HK-2 (cell line): Measurements from ENCODE around the gene GAS6.
"Not testable (repeated sequence)": the region's sequence is repeated elsewhere in the genome, so short reads cannot be mapped to it uniquely, and the experiment has no call there.

ENCODE experiments used
- DNase-seq: peaks from one replicate; pipeline ENCODE4 v3.0.0-alpha.2; 2018; ENCODE audit not compliant: unreplicated experiment

The GAS6 gene

GRCh38 chr13:113867913-113868312 is 4.0 kb upstream of the GAS6 start:
- DNase-seq: not testable (repeated sequence)

- no peak for DNase-seq
Measured at GRCh38 chr13:113865427-113865826, 1.6 kb upstream of the GAS6 start.

DNA sequence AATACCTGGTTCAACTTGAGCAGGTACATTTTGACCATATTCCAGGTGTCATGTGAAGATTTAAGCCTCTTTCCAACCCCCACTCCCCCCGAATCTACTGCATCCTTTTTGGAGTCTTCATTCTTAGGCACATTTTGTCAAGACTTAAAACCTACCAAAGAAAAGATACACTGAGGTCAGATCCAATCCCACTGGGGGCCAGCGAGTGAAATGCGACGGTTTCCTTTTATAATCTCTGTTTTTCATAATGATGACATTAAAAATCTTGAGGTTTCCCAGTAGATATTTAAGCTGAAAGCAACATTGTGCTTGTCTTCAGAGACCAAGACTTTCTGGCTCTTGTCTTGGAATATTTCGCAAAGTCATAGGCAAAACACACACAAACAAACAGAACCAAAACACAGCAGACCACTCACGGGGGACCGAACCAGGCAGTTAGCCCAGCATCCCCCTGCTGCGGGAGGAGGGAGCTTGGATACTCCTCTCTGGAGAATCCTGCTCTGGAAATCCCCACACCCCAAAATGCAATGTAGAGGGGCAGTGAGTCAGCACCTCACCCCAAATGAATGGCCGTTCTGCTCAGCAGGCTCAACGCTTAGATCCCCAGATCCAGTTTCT is 506 bp upstream of the GAS6 start:
- DNase-seq: no peak

DNA sequence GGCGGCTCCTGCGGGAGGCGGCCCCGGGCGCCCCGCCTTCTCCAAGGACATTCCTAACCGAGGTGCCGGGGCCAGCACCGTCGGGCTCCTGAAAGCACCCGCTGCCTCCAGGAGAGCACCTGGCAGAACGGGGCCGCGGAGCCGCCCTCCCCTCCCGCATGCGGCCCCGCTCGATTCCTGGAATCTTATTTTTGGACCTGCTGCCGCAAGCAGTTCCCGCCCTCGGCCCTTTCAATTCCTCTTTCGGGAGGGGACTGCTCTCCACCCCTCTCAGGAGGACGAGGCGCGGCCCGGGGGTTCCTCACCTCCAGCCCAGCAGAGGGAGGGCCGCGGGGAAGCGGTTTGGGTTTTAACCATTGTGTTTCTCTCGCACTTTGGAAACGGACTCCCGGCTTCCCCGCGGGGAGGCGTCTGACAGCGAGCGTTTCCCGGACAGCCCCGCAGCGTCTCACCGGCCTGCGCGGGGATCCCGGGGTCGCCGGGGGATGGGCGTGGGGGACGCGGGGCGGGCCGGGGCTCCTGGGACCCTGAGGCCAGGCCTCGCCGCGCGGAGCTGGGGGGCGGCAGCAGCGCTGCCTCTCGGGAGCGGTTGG is 849 bp downstream of the GAS6 start:
- peak; percentile 29 for DNase-seq

DNA sequence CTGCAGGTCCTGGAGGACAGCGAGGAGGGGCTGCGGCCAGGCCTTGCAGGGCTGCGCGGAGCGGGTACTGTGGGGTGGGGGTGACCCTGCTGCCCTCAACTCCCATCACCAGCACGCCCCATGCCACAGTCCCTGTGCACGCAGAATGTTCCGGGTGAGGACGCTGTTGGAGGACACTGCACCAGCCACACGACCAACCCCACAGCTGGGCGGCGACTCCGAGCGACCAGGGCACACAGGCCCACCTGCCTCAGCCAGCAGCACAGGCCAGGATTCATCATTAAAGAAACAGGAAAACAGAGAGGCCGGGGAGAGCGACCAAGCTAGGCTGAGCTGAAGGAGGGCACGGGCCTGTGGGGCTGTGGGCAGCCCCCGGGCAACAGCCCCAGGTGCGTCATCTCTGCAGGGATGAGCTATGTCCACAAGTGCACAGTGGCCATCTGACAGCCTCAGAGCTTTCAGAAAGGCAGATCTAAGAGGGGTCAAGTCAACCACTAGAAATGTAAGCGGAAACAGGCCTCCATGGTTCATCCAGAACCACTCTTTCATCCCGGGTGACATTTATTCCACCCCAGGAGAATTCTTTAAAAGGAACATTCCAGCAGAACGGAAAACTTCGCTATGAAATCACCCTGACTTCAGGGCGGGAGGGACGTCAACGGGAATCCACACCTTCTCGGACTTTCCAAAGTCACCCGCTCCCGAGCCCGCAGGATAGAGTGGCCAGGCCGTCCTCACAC is 1.5 kb downstream of the GAS6 start:
- DNase-seq: no peak

- no peak for DNase-seq
Measured at GRCh38 chr13:113861433-113862030, 2.3 kb downstream of the GAS6 start.

DNA sequence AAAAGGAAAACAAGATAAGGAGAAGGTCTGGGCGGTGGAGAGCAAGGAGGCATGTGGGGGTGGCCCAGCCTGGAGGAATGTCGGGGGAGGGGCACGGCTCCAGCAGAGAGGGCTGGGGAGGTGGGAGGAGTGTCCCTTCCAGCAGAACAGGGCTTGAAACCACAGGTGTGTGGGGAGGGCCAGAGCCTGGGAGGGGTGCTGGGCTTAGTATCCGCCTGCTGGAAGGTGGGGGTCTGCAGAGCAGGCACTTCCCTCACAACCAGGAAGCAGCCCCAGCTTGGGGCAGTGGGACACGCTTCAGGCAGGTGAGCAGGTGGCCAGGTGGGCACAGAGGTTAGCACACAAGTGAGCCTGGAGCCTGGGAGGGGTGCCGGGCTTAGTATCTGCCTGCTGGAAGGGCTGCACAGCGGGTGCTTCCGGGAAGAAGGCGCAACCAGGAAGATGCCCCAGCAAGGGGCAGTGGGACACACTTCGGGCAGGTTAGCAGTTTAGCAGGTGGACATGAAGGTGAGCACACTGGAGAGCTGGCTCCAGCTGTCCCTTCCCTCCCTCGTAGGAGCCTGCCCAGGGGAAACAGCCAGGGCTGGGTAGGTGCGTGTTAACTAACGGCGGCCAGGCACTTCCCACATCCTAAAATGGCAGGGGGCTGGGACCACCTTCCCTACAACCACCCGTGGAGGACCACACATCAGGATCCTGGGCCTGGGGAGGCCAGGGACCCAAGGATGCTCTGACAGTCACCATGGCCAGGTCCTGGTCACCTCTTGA is 3.0 kb downstream of the GAS6 start:
- no peak for DNase-seq

GRCh38 chr13:113860051-113860664 is 3.7 kb downstream of the GAS6 start:
- DNase-seq: no peak

DNA sequence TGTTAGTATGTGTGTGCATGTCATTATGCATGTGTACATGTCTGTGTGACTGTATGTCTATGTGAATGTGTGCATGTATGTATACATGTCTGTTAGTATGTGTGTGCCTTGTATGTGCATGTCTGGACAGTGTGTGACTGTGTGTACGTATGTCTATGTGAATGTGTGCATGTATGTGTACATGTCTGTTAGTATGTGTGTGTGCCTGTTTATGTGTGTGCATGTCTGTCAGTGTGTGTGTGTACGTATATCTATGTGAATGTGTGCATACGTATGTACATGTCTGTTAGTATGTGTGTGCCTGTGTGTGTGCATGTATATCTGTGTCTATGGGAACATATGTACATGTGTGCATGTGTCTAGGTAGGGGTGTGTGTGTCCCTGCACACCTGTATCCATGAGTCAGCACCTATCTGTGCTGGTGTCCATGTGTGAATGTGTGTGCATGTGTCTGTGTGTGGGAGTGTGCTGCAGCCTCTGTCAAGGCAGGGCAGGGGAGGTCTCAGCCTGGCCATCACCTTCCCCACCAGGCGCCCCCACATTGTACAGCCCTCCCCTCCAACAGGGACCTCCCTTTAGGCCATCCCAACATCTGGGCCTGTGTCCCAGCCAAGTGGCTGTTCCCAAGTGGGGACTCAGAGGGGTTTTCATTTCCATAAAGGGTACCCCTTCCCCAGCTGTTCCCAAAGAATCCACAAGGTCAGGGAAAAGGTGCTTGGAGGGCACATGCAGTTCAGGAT is 4.4 kb downstream of the GAS6 start:
- DNase-seq: no peak

DNA sequence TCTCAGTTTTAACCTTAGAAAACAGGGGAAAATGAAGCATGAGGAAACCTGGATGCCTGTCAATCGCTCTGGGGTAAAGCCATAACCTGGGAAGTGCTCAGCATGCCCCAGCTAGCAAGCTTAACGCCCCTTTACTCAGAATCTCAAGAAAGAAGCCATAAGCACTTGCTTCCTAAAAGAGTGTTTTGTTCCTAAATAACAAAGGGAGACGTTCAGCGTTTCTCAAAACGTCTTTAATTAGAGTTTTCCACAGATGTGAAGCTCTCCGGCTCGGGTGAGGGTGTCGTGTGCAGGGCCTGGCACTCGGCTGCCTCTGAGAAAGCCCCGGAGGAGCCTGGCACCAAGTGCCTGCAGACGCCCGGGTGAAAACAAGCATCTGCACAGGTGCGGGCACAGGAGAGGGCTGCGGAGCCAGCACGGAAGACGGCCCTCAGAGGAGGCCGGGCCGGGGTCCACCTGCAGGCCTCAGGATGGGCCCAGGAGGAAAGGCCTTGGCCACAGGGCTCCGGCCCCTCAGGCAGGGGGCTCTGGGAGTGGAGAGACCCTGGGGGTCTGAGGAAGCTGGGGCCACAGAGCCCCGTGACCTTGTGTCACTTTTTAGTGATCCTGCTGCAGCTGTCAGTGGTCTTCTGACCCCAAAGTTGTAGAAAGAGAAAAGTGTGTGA is 6.2 kb downstream of the GAS6 start:
- DNase-seq: no peak

GRCh38 chr13:113856716-113857065 is 7.2 kb downstream of the GAS6 start:
- DNase-seq: no peak

- no peak for DNase-seq
Measured at GRCh38 chr13:113855931-113856715, 7.8 kb downstream of the GAS6 start.

DNA sequence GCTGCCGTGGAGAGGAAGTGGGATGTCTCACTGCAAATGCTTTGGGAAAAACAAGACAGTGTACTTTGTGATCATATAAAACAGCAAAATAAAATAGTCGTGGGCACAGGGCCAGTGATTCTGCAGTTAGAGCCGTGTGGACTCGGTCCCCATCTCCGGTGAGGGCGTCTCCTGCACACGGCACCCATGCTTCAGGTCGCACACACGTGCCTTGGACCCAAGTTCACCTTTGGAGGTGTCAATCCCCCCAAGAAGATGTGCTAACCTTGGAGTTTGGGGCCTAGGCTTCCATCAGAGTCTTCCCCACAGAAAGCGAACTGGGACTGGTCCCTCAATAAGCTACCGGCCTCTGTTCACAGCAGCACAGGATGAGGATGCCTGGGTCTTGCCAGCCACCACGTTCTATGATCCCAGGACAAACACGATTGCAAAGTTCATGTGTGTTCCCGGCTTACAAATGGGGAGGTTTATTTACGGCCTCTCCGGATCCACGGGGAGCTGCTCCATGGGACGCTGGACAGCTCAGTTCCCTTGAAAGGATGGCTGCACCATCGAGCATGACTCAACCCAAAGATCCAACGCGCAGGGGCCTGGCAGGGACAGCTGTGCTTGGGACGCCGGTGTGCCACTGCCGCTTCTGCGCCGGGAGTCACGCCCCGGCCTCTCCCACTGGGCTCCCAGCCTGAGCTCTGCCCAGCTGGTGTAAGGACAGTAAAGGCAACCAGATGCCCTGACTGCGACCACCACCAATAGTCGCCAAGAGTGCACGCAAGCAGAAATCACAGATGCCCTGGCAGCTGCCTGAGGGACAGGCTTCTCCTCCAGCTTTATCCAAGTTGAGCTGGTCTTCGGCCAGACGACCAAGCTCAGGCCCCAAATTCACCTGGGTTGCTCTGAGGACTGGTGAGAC is 8.6 kb downstream of the GAS6 start:
- no peak for DNase-seq

GRCh38 chr13:113854238-113855011 is 9.5 kb downstream of the GAS6 start:
- no peak for DNase-seq

DNA sequence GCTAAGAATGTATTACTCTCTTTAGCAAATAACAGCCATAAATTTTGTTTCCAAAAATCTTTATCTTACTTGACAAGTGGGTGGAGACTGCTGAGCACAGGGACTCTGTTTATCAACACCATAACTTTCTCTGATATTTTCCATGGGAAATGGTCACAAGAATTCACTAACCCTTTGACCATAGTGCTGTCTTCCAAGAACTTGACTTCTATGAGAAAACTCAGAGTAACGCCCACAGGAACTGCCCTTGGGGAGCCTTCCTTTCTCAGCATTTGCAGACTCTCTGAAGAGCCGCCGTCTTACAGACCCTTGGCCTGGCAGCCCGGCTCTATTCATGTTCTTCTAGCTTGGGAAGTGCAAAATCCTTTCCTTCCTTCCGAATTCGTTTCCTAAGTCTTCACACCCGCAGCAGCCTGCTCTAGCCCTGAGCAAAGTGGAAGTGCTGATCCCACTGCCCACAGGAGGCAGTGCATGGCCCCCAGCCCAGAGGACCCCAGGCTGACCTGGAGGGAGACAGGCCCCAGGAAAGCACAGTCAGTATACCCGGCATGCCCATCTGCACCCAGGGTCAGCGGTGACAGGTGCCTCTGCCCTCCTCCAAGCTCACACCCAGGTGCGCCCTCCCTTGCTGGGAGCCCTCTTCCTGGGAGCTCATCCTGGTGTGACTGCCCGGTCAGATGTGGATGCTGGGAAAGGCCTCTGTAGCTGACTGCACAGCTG is 10.2 kb downstream of the GAS6 start:
- DNase-seq: no peak

GRCh38 chr13:113852536-113853517 is 11.0 kb downstream of the GAS6 start:
- DNase-seq: no peak
